Hepatocyte (in vitro differentiated cells): ENCODE data around the gene TOX2.

Experiments
- EZH2 ChIP-seq: fragments of 200-600 bp; sonication (generic); IDR thresholded peaks from 2 replicates; pipeline ENCODE4 v1.6.1; 2016; ENCODE audit warnings: antibody characterized with exemption, mild to moderate bottlenecking, borderline replicate concordance
- EZH2phosphoT487 ChIP-seq: fragments of 200-600 bp; sonication (generic); IDR thresholded peaks from one replicate; pipeline ENCODE4 v1.6.1; 2018; ENCODE audit warnings: antibody characterized with exemption, mild to moderate bottlenecking, low read depth, moderate library complexity; ENCODE audit not compliant: unreplicated experiment, severe bottlenecking
- TF ChIP-seq, protein P1 (sequence below): fragments of 200-600 bp; sonication (generic); IDR thresholded peaks from 2 replicates; pipeline ENCODE4 v1.5.1; 2016; ENCODE audit warnings: antibody characterized with exemption, mild to moderate bottlenecking; ENCODE audit not compliant: poor library complexity

DNA sequence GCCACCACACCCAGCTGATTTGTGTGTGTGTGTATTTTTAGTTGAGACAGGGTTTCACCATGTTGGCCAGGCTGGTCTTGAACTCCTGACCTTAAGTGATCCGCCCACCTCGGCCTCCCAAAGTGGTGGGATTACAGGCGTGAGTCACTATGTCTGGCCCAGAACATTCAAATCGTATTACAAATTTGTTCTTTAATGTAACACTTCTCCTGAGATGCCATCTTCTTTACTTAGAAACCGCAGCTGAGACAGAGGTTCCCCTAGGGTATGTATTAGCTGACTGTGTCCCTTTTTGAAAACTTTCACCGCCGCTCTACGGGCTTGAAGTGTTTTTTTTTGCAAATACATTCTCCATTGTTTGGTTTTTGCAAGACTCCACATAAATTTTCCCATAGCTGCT, 62.6 kb downstream of the TOX2 start:
- TF ChIP-seq EZH2 (no peak), EZH2phosphoT487 (no peak)
- TF ChIP-seq, protein P1, sequence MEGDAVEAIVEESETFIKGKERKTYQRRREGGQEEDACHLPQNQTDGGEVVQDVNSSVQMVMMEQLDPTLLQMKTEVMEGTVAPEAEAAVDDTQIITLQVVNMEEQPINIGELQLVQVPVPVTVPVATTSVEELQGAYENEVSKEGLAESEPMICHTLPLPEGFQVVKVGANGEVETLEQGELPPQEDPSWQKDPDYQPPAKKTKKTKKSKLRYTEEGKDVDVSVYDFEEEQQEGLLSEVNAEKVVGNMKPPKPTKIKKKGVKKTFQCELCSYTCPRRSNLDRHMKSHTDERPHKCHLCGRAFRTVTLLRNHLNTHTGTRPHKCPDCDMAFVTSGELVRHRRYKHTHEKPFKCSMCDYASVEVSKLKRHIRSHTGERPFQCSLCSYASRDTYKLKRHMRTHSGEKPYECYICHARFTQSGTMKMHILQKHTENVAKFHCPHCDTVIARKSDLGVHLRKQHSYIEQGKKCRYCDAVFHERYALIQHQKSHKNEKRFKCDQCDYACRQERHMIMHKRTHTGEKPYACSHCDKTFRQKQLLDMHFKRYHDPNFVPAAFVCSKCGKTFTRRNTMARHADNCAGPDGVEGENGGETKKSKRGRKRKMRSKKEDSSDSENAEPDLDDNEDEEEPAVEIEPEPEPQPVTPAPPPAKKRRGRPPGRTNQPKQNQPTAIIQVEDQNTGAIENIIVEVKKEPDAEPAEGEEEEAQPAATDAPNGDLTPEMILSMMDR: no peak
